ENCODE measurements around the gene RABIF.

DNA sequence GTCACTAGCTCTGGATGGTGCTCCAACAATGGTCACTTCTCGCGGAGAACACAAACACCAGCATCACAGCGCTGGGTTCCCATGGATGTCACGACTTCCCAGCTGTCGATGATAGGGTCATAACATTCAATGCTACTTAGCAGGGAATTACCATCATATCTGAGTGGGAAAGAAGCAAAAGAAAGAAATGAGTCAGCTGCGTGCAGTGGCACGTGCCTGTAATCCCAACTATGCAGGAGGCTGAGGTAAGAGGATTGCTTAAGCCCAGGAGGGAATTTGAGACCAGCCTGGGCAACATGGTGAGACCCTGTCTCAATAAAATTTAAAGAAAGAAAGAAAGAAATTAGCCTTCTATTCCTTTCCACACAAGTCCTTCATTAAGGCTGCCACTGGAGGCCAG, 3.6 kb upstream of the RABIF start:
- TF ChIP-seq, protein P1, sequence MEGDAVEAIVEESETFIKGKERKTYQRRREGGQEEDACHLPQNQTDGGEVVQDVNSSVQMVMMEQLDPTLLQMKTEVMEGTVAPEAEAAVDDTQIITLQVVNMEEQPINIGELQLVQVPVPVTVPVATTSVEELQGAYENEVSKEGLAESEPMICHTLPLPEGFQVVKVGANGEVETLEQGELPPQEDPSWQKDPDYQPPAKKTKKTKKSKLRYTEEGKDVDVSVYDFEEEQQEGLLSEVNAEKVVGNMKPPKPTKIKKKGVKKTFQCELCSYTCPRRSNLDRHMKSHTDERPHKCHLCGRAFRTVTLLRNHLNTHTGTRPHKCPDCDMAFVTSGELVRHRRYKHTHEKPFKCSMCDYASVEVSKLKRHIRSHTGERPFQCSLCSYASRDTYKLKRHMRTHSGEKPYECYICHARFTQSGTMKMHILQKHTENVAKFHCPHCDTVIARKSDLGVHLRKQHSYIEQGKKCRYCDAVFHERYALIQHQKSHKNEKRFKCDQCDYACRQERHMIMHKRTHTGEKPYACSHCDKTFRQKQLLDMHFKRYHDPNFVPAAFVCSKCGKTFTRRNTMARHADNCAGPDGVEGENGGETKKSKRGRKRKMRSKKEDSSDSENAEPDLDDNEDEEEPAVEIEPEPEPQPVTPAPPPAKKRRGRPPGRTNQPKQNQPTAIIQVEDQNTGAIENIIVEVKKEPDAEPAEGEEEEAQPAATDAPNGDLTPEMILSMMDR (IDR thresholded peaks at IDR 0.05), result no peak
- no peak for TF ChIP-seq POLR2AphosphoS5 (IDR thresholded peaks at IDR 0.05; ENCODE audit: low read depth, low read length)
- no peak for TF ChIP-seq SIN3A (IDR thresholded peaks at IDR 0.05; ENCODE audit: borderline replicate concordance, insufficient read depth, low read depth, low read length)
- TF ChIP-seq, protein P2, sequence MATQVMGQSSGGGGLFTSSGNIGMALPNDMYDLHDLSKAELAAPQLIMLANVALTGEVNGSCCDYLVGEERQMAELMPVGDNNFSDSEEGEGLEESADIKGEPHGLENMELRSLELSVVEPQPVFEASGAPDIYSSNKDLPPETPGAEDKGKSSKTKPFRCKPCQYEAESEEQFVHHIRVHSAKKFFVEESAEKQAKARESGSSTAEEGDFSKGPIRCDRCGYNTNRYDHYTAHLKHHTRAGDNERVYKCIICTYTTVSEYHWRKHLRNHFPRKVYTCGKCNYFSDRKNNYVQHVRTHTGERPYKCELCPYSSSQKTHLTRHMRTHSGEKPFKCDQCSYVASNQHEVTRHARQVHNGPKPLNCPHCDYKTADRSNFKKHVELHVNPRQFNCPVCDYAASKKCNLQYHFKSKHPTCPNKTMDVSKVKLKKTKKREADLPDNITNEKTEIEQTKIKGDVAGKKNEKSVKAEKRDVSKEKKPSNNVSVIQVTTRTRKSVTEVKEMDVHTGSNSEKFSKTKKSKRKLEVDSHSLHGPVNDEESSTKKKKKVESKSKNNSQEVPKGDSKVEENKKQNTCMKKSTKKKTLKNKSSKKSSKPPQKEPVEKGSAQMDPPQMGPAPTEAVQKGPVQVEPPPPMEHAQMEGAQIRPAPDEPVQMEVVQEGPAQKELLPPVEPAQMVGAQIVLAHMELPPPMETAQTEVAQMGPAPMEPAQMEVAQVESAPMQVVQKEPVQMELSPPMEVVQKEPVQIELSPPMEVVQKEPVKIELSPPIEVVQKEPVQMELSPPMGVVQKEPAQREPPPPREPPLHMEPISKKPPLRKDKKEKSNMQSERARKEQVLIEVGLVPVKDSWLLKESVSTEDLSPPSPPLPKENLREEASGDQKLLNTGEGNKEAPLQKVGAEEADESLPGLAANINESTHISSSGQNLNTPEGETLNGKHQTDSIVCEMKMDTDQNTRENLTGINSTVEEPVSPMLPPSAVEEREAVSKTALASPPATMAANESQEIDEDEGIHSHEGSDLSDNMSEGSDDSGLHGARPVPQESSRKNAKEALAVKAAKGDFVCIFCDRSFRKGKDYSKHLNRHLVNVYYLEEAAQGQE (IDR thresholded peaks at IDR 0.05; ENCODE audit: insufficient read depth in 1 of 2, low read depth in 2 of 2, low read length in 1 of 2), result no peak
